ENCODE measurements around the gene CUX1.

The CUX1 gene

GRCh38 chr7:102061354-102061945 is 244.0 kb downstream of the CUX1 start:
- FAIRE-seq, result no peak
- no peak for DNase-seq (ENCODE audit: insufficient read length, low spot score)

- FAIRE-seq (no peak), DNase-seq (ENCODE audit: insufficient read length, low spot score) (no peak)
Measured at GRCh38 chr7:102061981-102062390, 244.6 kb downstream of the CUX1 start.

DNA sequence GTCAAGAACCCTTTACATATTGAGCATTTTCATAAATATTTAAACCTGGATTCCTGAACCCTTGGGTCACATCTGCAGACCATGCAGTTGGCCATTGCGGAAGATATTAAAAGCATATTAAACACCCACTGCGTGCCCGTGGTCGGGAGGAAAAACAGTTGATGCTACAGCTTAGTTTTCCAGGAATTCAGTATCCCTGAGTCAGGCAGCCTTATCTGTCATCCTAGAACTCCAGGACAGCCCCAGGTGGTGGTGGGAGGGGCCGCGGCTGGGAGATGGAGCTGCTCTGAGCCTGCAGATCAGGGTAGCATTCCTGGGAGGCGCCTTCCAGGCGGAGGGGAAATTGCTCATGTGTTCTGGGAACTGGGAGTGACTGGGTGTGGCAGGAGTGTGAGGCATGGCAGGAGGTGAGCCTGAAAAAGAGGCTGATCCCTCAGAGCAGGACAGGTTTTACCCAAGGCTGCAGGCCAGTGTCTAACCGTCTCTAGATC is 246.3 kb downstream of the CUX1 start:
- DNase-seq (ENCODE audit: insufficient read length, low spot score), result no peak

DNA sequence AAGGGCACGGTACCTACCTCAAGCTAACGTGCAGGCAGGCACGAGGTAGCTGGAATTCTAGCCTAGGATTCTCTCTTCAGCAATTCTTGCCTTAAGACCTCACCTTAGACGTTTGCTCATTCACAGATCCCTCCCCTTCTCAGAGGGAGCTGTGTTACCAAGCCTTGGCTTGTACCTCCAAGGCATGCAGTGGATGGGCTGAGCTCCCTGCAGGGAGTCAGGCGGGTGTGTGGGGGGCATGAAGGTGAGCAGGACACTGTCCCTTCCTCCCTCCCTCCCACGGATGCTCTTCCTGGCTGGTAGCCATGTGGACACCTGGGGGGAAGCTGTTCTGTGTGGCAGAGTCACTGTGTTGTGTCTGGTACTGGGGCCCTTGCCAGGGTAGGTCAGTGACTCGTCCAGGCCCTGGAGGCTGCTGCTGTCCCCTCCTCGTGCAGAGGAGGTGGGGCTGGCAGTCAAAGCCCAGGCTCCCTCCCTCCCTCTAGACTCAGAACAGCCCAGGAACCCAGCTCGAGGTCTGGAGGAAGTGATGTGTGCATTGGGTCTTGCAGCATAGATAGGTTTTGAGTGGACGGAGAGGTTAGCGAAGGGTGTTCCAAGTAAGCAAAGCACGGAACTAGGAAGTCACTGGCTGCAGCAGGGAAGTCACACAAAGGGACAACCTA is 247.1 kb downstream of the CUX1 start:
- no peak for FAIRE-seq

More for the DNA sequence above, 246.3 kb downstream of the CUX1 start:
- no peak for FAIRE-seq

GRCh38 chr7:102065226-102065625 is 247.8 kb downstream of the CUX1 start:
- DNase-seq (ENCODE audit: insufficient read length, low spot score), result no peak
- no peak for FAIRE-seq

More for the DNA sequence above, 247.1 kb downstream of the CUX1 start:
- DNase-seq (ENCODE audit: insufficient read length, low spot score), result no peak

GRCh38 chr7:102066476-102066875 is 249.1 kb downstream of the CUX1 start:
- FAIRE-seq (no peak), DNase-seq (ENCODE audit: insufficient read length, low spot score) (no peak)

DNA sequence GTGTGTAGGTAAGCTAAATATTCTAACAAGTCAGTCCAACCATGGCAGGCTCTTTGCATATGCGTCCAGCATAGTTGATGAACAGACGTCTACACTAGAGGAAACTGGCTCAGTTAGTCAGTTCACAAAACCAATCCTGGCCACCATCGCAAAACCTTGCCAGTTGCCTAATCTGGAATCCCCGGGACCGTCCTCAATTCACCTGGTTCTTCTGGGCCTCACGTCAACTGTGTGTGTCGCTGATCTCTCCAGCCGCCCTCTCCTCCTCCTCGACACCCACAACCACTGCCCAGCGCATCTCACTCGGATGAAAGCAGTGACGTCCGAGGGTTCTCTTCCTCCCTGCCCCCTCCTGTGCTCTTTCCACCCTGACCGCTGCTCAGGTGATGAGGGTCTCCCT is 251.4 kb downstream of the CUX1 start:
- FAIRE-seq, result no peak
- DNase-seq (ENCODE audit: insufficient read length, low spot score), result no peak

DNA sequence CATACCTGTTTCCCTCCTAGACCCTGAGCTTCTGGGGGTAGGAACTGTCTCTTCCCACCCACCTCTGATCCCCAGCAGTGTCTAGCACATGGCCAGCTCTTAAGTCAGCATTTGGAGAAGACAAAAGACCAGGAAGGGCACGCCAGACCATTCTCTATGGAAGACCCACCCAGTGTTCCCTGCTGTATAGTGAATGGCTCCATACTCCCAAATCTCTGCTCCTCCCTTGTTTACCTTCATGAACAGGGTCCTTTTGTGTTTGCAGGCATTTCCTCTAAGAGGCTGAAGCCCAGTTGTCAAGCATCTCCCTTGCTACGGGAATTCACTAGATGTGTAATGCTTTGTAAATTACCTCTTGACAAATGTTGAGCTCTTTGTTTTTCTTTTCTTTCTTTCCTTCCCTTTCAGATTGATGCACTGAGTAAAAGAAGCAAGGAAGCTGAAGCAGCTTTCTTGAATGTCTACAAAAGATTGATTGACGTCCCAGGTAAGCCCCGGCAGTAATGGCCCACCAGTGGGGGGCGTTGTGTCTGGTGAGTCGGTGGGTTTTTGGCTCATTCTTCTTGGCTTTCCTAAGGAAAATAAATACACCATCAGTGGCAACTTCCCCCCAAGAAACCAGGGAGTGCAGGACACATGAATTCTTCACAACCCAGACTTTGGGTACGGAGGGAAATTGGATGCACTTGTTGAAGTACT is 252.7 kb downstream of the CUX1 start:
- FAIRE-seq (no peak), DNase-seq (ENCODE audit: insufficient read length, low spot score) (no peak)

- no peak for DNase-seq (ENCODE audit: insufficient read length, low spot score)
- no peak for FAIRE-seq
Measured at GRCh38 chr7:102072003-102072402, 254.6 kb downstream of the CUX1 start.

DNA sequence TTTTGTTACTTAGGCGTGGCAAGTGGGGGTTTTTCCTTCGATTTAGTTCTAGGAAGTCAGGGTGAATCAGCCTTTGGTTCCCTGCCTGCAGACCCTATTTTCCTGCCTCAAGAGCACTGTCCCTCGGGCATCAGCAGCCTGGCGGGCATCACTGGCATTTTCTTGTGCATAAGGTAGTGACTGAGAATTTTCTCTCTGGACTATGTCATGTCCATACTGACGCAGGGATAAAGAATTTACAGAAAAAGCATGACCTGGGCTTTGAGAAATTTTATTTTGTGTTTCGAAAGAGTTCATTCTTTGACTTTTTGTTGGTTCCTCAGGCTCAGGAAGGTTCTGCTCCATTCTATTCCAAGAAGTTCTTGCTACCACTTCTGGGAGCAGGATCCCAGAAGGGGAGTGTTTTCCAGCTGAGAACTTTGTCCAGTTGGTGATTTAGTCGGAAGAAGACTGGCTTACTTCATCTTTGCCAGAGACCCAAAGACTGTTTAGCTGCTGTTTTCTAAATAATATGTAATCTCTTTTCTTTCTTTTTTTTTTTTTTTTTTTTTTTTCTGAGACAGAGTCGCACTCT is 255.3 kb downstream of the CUX1 start:
- no peak for DNase-seq (ENCODE audit: insufficient read length, low spot score)
- no peak for FAIRE-seq

DNA sequence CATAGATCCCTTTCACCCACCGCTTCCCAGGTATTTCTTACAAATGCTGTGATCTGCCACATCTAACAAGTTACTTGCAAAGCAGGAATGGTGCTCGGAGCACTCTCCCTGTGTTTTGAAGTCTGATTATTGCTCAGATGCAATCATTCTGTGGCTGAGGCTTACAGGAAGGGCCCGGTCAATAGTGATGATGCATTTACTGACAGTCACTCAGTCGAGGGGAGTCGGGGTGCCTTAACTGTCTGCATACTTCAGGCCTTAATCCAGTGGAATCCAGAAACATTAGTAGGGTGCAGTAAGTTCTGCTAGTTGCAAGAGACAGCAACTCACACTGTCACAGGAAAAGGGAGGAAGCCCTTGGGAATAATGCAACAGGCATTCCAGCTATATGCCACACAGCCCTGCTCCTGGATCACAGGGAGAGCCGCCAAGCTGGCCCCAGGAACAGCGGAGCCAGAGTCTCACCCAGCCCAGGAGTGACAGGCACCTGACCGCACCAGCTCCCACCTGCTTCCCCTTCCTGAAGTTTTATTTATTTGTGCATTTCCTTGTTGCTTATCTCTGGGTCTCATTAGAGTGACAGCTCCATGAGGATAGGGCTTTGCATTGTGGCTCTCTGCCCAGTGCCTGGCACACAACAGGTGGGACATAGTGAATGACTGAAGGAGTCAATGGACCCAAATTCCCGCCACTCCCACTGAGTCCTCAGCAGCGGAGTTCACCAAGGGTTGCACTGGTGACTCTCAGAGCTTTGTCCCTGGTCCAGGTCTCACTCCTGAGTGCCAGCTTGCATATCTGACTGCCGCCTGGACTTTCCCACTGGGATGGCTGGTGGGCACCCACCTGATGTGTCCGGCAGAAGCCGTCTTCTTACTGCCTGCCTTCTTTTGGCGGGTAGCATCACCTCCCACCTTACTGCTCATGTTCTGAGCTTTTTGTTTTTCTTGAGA is 256.8 kb downstream of the CUX1 start:
- FAIRE-seq (no peak), DNase-seq (ENCODE audit: insufficient read length, low spot score) (no peak)

DNA sequence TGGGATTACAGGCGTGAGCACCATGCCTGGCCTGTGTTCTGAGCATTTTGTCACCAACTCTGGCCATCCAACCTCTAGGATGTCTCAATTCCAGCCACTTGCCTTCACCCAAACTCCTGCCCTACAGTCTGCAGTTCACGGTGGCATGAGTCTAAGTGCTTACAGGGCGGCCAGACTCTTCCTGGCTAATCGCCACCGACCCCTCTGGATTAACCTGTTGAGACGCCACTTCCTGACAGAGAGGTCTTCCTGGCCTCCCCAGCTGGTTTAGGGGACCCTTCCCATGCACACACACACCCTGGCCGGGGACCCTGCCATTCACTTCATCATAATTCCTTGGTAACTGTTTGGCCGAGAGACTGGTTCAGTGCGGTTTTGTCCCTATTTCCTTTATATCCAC is 257.7 kb downstream of the CUX1 start:
- FAIRE-seq (no peak), DNase-seq (ENCODE audit: insufficient read length, low spot score) (no peak)

DNA sequence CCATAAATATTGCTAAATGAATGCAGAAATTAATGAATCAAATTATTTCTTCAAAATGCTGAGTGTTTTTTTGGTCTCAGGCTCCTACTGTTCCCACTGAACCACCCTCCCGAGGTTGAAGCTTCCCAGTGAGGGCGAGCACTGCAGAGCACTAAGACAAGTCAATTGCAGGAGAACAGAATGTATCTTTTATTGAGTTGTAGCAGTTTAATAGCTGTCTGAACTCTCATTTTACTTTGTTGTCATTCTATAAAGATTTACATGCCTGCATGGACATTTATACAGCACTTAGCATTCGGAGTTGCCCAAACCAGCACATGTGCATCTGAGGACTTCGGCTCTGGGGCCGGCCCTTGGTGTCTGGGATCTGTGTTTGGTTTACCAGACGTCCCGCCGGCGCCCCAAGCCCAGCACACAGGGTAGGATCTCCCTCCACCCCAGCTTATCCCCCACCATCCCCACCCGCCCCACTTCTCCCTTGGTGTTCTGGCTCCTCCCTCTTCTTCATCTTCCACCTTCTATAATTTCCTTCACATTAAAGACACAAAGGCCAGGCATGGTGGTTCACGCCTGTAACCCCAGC is 258.2 kb downstream of the CUX1 start:
- FAIRE-seq (no peak), DNase-seq (ENCODE audit: insufficient read length, low spot score) (no peak)

DNA sequence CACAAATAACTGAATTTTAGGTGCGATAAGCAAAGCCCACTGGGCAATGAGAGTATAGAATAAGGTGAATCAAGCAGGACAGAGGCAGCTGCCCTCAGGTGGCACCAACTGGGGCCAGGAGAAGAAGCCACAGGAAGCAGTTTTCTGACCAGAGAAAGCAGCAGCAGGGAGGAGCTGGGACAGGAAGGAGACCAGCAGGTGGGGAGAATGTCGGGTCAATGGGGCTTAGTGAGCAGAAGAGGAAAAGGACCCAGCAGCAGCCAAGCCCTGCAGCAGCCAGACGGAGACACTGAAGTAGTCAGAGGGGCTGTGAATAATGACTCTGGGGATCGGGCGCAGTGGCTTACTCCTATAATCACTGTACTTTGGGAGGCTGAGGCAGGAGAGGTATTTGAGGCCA is 259.7 kb downstream of the CUX1 start:
- no peak for FAIRE-seq
- no peak for DNase-seq (ENCODE audit: insufficient read length, low spot score)

DNA sequence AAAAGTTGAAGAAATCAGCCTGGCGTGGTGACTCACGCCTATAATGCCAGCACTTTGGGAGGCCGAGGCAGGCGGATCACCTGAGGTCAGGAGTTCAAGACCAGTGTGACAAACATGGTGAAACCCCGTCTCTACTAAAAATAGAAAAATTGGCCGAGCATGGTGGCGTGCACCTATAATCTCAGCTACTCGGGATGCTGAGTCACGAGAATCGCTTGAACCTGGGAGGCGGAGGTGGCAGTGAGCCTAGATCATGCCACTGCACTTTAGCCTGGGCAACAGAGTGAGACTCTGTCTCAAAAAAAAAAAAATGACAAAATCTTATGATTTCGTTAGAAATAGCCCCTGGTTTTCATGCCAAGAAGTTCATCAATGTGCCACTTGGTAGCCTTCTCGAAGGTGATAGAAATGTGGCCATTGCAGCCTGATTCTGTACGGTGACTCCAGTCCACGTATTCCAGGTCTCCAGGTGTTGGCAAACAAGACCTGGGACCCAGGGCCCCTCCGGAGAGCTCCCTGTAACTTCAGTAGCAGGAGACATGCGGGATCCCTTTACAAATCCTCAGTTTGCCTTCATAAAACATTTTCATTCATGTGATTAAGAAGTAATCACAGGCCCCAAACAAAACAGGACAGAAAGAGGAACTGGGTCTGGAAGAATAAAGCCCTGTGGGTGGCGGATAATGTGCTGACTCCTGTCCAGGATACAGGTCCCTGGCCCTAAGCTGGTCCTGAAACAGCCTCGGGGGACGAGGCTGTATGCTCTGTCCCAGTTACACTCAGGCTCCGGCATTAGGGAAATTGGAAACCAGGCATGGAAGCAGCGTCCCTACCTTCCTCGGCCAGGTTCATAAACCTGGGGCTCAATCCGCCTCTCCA is 262.0 kb downstream of the CUX1 start:
- no peak for FAIRE-seq
- DNase-seq (ENCODE audit: insufficient read length, low spot score), result no peak

DNA sequence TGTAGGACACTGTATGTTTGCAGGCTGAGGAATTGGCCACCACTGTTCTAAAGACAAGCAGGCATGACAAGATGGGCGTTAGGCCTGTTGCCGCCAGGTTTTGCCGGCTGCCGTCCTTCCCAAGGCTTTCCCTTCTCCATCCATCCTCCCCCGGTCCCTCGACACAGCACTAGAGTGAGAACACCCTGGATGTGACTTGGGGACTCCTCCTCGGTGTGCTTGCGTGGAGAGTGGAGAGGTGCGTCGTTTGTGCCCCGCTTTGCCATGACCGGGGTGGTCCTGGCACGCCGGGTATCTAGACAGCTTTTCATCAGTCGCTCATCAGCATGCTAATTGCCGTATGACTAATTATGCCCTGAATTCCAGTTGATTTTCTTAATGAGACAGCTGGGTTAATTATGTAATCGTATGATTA is 262.6 kb downstream of the CUX1 start:
- FAIRE-seq (no peak), DNase-seq (ENCODE audit: insufficient read length, low spot score) (no peak)

DNA sequence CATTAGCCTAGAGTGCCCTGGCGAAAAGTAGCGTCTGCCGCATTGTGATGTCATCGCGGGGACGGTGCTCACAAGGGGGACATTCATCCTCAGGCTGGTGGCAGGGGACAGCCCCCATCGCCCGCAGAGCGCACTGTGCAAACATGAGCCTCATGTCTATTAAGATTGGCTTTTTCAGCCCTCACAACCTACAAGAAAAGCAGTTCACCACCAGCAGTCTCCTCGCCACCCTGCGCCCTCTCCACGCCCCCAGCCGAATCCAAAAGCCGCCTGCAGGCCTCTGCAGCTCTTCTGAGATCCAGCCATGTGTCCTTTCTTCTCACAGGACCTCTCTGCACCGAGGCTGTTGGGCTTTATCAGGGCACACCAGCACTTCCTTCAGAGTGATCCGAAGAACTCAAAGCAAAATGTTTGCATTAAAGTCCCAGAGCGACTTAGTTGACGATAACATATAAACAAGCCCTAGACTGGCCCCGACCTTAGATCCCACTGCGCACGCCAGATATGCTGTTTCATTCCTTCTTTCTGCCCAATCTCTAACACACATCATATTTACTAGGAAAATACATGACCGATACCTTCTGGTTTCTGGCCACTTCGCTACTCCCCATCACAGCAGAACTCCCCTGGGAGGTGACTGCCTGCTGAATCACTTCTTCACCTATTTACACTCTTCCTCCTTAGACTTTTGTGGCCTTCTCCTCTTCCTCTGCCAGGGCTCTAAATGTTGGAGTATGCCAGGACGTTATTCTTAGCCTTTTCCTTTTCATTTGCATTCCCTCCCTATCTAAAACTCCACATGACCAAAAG is 263.2 kb downstream of the CUX1 start:
- FAIRE-seq (no peak), DNase-seq (ENCODE audit: insufficient read length, low spot score) (no peak)

DNA sequence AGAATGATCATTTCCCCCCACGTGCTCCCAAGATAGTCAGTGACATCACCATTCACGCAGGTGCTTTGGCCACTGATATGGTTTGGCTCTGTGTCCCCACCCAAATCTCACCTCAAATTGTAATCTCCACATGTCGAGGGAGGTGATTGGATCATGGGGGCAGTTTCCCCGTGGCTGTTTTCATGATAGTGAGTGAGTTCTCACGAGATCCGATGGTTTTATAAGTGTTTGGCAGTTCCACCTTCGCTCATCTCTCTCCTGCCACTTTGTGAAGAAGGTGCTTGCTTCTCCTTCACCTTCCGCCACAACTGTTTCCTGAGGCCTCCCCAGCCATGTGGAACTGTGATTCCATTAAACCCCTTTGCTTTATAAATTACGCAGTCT is 263.8 kb downstream of the CUX1 start:
- FAIRE-seq (no peak), DNase-seq (ENCODE audit: insufficient read length, low spot score) (no peak)
